WTC11 (cell line): ENCODE measurements around the gene CMC2. TPM values are rescaled to one million over a fixed set of nuclear protein-coding genes. Genes with fewer than 3 reads are reported as not detected.
A peak's percentile ranks its signal among the peaks of the same experiment; 100 is the strongest.

Experiments used
- HMGA2 ChIP-seq: fragments of 250-450 bp; sonication (Bioruptor Pico); IDR thresholded peaks from 2 replicates; pipeline ENCODE4 v1.4.0; 2021; ENCODE audit warnings: mild to moderate bottlenecking, moderate library complexity
- SMAD3 ChIP-seq: sonication (generic); formaldehyde crosslinking; IDR thresholded peaks from 2 replicates; pipeline ENCODE4 v1.8.0; 2022; ENCODE audit warnings: missing genetic modification reagents, mild to moderate bottlenecking, borderline replicate concordance
- SOX15 ChIP-seq: fragments of 250-450 bp; sonication (Bioruptor Pico); IDR thresholded peaks from 2 replicates; pipeline ENCODE4 v1.9.0; 2021; ENCODE audit warnings: mild to moderate bottlenecking
- ZNF138 ChIP-seq: sonication (generic); formaldehyde crosslinking; conservative IDR thresholded peaks from 2 replicates; pipeline ENCODE4 v1.8.1; 2022; ENCODE audit warnings: mild to moderate bottlenecking, moderate library complexity, missing genetic modification reagents
- ZNF423 ChIP-seq: fragments of 250-450 bp; sonication (Bioruptor Pico); IDR thresholded peaks from 2 replicates; pipeline ENCODE4 v2.1.2; 2022; ENCODE audit warnings: mild to moderate bottlenecking, moderate library complexity
- ZNF671 ChIP-seq: fragments of 250-450 bp; sonication (Bioruptor Pico); IDR thresholded peaks from 2 replicates; pipeline ENCODE4 v1.8.0; 2021; ENCODE audit warnings: mild to moderate bottlenecking
- total RNA-seq: library from RNA; stranded (reverse); gene quantifications from 3 replicates; pipeline ENCODE4 v1.2.3, GENCODE V29; 2021
- TF ChIP-seq, protein P1 (sequence below): sonication (generic); formaldehyde crosslinking; IDR thresholded peaks from 2 replicates; pipeline ENCODE4 v1.8.1; 2023; ENCODE audit warnings: mild to moderate bottlenecking, moderate library complexity, missing genetic modification reagents
- TF ChIP-seq, protein P2 (sequence below): sonication (generic); formaldehyde crosslinking; IDR thresholded peaks from 2 replicates; pipeline ENCODE4 v1.8.1; 2023; ENCODE audit warnings: mild to moderate bottlenecking, missing genetic modification reagents, moderate library complexity
- TF ChIP-seq, protein P3 (sequence below): fragments of 200-600 bp; IDR thresholded peaks from 2 replicates; pipeline ENCODE4 v1.8.0; 2022; ENCODE audit warnings: antibody characterized with exemption
- TF ChIP-seq, protein P4 (sequence below): sonication (generic); formaldehyde crosslinking; IDR thresholded peaks from 2 replicates; pipeline ENCODE4 v1.8.1; 2023; ENCODE audit warnings: mild to moderate bottlenecking, missing genetic modification reagents, borderline replicate concordance
- TF ChIP-seq, protein P5 (sequence below): sonication (generic); formaldehyde crosslinking; IDR thresholded peaks from 2 replicates; pipeline ENCODE4 v1.8.1; 2023; ENCODE audit warnings: mild to moderate bottlenecking, missing genetic modification reagents
- TF ChIP-seq, protein P6 (sequence below): sonication (generic); formaldehyde crosslinking; IDR thresholded peaks from 2 replicates; pipeline ENCODE4 v1.8.1; 2022; ENCODE audit warnings: mild to moderate bottlenecking, missing genetic modification reagents, moderate library complexity, borderline replicate concordance
- TF ChIP-seq, protein P7 (sequence below): sonication (generic); formaldehyde crosslinking; IDR thresholded peaks from 2 replicates; pipeline ENCODE4 v1.8.0; 2022; ENCODE audit warnings: mild to moderate bottlenecking, missing genetic modification reagents
- TF ChIP-seq, protein P8 (sequence below): fragments of 250-450 bp; sonication (Bioruptor Pico); IDR thresholded peaks from 2 replicates; pipeline ENCODE4 v1.8.0; 2021; ENCODE audit warnings: mild to moderate bottlenecking
- TF ChIP-seq, protein P9 (sequence below): sonication (generic); formaldehyde crosslinking; IDR thresholded peaks from 2 replicates; pipeline ENCODE4 v1.8.0; 2023; ENCODE audit warnings: missing genetic modification reagents, mild to moderate bottlenecking, borderline replicate concordance
- TF ChIP-seq, protein P10 (sequence below): fragments of 250-450 bp; sonication (Bioruptor Pico); IDR thresholded peaks from 2 replicates; pipeline ENCODE4 v2.1.2; 2022; ENCODE audit warnings: mild to moderate bottlenecking, moderate library complexity

The CMC2 gene
- total RNA-seq, 1 experiment from 2014 or later = 78.9 TPM

DNA sequence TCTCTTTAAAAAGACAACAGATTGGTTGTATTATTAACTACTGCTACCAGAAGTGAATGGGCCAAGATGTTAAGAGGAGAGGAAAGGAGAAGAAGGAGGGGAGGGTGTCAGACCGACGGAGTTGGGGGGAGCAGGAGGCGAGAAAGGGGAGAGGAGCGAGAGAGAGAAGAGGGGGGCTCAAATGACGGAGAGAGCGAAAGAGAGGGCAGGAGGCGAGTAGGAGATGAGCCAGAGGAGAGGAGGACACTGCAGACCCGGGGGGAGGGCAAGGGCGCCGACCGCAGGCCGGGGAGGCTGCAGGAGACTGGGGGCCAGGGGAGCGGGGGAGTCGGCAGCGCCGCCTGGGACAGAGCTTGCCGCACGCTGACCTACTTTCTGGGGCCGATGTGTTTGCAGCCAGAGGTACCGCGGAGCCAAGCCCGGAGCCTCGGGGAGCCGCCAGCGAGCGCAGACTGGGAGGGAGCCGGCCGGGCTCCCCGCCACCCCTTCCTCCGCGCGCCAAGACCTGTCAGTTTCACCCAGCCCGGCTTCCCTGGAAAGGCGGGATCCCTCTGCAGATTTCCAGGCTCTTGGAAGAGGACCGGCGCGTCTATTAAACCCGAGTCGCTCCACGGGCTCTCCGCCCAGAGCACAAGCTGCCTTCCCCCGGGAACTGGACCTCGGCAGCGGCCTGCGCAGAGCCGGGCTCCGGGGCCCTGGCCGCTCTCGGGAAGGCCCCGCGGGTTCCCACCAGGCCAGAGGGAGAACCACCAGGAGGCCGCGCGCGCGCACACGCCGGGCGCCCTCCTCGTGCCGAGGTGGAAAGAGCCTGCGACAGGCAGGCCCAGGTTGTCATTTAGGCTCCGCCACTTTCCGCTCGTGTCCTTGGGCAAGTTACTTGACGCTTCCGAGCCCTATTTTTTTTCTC, 74.6 kb downstream of the CMC2 start (continued):
- TF ChIP-seq, protein P1, sequence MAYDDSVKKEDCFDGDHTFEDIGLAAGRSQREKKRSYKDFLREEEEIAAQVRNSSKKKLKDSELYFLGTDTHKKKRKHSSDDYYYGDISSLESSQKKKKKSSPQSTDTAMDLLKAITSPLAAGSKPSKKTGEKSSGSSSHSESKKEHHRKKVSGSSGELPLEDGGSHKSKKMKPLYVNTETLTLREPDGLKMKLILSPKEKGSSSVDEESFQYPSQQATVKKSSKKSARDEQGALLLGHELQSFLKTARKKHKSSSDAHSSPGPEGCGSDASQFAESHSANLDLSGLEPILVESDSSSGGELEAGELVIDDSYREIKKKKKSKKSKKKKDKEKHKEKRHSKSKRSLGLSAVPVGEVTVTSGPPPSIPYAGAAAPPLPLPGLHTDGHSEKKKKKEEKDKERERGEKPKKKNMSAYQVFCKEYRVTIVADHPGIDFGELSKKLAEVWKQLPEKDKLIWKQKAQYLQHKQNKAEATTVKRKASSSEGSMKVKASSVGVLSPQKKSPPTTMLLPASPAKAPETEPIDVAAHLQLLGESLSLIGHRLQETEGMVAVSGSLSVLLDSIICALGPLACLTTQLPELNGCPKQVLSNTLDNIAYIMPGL = peak; percentile 47; the same call in 1 of the 2 replicates
- no peak for TF ChIP-seq HMGA2 (CRISPR knock-in tag)
- TF ChIP-seq, protein P2, sequence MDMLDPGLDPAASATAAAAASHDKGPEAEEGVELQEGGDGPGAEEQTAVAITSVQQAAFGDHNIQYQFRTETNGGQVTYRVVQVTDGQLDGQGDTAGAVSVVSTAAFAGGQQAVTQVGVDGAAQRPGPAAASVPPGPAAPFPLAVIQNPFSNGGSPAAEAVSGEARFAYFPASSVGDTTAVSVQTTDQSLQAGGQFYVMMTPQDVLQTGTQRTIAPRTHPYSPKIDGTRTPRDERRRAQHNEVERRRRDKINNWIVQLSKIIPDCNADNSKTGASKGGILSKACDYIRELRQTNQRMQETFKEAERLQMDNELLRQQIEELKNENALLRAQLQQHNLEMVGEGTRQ (CRISPR knock-in tag) = no peak
- TF ChIP-seq, protein P3, sequence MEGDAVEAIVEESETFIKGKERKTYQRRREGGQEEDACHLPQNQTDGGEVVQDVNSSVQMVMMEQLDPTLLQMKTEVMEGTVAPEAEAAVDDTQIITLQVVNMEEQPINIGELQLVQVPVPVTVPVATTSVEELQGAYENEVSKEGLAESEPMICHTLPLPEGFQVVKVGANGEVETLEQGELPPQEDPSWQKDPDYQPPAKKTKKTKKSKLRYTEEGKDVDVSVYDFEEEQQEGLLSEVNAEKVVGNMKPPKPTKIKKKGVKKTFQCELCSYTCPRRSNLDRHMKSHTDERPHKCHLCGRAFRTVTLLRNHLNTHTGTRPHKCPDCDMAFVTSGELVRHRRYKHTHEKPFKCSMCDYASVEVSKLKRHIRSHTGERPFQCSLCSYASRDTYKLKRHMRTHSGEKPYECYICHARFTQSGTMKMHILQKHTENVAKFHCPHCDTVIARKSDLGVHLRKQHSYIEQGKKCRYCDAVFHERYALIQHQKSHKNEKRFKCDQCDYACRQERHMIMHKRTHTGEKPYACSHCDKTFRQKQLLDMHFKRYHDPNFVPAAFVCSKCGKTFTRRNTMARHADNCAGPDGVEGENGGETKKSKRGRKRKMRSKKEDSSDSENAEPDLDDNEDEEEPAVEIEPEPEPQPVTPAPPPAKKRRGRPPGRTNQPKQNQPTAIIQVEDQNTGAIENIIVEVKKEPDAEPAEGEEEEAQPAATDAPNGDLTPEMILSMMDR = no peak
- TF ChIP-seq, protein P4, sequence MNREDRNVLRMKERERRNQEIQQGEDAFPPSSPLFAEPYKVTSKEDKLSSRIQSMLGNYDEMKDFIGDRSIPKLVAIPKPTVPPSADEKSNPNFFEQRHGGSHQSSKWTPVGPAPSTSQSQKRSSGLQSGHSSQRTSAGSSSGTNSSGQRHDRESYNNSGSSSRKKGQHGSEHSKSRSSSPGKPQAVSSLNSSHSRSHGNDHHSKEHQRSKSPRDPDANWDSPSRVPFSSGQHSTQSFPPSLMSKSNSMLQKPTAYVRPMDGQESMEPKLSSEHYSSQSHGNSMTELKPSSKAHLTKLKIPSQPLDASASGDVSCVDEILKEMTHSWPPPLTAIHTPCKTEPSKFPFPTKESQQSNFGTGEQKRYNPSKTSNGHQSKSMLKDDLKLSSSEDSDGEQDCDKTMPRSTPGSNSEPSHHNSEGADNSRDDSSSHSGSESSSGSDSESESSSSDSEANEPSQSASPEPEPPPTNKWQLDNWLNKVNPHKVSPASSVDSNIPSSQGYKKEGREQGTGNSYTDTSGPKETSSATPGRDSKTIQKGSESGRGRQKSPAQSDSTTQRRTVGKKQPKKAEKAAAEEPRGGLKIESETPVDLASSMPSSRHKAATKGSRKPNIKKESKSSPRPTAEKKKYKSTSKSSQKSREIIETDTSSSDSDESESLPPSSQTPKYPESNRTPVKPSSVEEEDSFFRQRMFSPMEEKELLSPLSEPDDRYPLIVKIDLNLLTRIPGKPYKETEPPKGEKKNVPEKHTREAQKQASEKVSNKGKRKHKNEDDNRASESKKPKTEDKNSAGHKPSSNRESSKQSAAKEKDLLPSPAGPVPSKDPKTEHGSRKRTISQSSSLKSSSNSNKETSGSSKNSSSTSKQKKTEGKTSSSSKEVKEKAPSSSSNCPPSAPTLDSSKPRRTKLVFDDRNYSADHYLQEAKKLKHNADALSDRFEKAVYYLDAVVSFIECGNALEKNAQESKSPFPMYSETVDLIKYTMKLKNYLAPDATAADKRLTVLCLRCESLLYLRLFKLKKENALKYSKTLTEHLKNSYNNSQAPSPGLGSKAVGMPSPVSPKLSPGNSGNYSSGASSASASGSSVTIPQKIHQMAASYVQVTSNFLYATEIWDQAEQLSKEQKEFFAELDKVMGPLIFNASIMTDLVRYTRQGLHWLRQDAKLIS (CRISPR knock-in tag) = no peak
- TF ChIP-seq, protein P5, sequence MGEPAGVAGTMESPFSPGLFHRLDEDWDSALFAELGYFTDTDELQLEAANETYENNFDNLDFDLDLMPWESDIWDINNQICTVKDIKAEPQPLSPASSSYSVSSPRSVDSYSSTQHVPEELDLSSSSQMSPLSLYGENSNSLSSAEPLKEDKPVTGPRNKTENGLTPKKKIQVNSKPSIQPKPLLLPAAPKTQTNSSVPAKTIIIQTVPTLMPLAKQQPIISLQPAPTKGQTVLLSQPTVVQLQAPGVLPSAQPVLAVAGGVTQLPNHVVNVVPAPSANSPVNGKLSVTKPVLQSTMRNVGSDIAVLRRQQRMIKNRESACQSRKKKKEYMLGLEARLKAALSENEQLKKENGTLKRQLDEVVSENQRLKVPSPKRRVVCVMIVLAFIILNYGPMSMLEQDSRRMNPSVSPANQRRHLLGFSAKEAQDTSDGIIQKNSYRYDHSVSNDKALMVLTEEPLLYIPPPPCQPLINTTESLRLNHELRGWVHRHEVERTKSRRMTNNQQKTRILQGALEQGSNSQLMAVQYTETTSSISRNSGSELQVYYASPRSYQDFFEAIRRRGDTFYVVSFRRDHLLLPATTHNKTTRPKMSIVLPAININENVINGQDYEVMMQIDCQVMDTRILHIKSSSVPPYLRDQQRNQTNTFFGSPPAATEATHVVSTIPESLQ (CRISPR knock-in tag) = no peak
- no peak for TF ChIP-seq ZNF138 (CRISPR knock-in tag)
- TF ChIP-seq, protein P6, sequence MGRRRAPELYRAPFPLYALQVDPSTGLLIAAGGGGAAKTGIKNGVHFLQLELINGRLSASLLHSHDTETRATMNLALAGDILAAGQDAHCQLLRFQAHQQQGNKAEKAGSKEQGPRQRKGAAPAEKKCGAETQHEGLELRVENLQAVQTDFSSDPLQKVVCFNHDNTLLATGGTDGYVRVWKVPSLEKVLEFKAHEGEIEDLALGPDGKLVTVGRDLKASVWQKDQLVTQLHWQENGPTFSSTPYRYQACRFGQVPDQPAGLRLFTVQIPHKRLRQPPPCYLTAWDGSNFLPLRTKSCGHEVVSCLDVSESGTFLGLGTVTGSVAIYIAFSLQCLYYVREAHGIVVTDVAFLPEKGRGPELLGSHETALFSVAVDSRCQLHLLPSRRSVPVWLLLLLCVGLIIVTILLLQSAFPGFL = no peak
- TF ChIP-seq ZNF423 (CRISPR knock-in tag) = no peak
- no peak for TF ChIP-seq SMAD3 (CRISPR knock-in tag)
- TF ChIP-seq, protein P7, sequence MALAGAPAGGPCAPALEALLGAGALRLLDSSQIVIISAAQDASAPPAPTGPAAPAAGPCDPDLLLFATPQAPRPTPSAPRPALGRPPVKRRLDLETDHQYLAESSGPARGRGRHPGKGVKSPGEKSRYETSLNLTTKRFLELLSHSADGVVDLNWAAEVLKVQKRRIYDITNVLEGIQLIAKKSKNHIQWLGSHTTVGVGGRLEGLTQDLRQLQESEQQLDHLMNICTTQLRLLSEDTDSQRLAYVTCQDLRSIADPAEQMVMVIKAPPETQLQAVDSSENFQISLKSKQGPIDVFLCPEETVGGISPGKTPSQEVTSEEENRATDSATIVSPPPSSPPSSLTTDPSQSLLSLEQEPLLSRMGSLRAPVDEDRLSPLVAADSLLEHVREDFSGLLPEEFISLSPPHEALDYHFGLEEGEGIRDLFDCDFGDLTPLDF (CRISPR knock-in tag) = no peak
- TF ChIP-seq, protein P8, sequence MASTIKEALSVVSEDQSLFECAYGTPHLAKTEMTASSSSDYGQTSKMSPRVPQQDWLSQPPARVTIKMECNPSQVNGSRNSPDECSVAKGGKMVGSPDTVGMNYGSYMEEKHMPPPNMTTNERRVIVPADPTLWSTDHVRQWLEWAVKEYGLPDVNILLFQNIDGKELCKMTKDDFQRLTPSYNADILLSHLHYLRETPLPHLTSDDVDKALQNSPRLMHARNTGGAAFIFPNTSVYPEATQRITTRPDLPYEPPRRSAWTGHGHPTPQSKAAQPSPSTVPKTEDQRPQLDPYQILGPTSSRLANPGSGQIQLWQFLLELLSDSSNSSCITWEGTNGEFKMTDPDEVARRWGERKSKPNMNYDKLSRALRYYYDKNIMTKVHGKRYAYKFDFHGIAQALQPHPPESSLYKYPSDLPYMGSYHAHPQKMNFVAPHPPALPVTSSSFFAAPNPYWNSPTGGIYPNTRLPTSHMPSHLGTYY (CRISPR knock-in tag) = no peak
- TF ChIP-seq, protein P9, sequence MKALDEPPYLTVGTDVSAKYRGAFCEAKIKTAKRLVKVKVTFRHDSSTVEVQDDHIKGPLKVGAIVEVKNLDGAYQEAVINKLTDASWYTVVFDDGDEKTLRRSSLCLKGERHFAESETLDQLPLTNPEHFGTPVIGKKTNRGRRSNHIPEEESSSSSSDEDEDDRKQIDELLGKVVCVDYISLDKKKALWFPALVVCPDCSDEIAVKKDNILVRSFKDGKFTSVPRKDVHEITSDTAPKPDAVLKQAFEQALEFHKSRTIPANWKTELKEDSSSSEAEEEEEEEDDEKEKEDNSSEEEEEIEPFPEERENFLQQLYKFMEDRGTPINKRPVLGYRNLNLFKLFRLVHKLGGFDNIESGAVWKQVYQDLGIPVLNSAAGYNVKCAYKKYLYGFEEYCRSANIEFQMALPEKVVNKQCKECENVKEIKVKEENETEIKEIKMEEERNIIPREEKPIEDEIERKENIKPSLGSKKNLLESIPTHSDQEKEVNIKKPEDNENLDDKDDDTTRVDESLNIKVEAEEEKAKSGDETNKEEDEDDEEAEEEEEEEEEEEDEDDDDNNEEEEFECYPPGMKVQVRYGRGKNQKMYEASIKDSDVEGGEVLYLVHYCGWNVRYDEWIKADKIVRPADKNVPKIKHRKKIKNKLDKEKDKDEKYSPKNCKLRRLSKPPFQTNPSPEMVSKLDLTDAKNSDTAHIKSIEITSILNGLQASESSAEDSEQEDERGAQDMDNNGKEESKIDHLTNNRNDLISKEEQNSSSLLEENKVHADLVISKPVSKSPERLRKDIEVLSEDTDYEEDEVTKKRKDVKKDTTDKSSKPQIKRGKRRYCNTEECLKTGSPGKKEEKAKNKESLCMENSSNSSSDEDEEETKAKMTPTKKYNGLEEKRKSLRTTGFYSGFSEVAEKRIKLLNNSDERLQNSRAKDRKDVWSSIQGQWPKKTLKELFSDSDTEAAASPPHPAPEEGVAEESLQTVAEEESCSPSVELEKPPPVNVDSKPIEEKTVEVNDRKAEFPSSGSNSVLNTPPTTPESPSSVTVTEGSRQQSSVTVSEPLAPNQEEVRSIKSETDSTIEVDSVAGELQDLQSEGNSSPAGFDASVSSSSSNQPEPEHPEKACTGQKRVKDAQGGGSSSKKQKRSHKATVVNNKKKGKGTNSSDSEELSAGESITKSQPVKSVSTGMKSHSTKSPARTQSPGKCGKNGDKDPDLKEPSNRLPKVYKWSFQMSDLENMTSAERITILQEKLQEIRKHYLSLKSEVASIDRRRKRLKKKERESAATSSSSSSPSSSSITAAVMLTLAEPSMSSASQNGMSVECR = peak; percentile 29; the same call in 1 of the 2 replicates
- TF ChIP-seq SOX15 (CRISPR knock-in tag) = no peak
- TF ChIP-seq ZNF671 (CRISPR knock-in tag) = no peak
- TF ChIP-seq, protein P10, sequence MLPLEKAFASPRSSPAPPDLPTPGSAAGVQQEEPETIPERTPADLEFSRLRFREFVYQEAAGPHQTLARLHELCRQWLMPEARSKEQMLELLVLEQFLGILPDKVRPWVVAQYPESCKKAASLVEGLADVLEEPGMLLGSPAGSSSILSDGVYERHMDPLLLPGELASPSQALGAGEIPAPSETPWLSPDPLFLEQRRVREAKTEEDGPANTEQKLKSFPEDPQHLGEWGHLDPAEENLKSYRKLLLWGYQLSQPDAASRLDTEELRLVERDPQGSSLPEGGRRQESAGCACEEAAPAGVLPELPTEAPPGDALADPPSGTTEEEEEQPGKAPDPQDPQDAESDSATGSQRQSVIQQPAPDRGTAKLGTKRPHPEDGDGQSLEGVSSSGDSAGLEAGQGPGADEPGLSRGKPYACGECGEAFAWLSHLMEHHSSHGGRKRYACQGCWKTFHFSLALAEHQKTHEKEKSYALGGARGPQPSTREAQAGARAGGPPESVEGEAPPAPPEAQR (CRISPR knock-in tag) = no peak
